Endodermal cell (in vitro differentiated cells): ENCODE results near the gene CELA3B. TPM values are rescaled to one million over a fixed set of nuclear protein-coding genes. Genes with fewer than 3 reads are reported as not detected.

ENCODE experiments used
- DNase-seq: peaks from one replicate; pipeline ENCODE4 v3.0.0-alpha.2; 2017
- H3K27ac ChIP-seq: 2 replicates; pipeline ENCODE4 v1.5.1; 2013; ENCODE audit warnings: mild to moderate bottlenecking, low read depth, low read length, moderate library complexity
- H3K27me3 ChIP-seq: 2 replicates; pipeline ENCODE4 v1.6.1; 2013; ENCODE audit warnings: mild to moderate bottlenecking, low read length, moderate library complexity; ENCODE audit not compliant: insufficient read depth, control insufficient read depth, poor library complexity, severe bottlenecking
- H3K36me3 ChIP-seq: 2 replicates; pipeline ENCODE4 v1.7.0; 2013; ENCODE audit warnings: mild to moderate bottlenecking, low read length, moderate library complexity; ENCODE audit not compliant: control insufficient read depth, insufficient read depth
- H3K4me1 ChIP-seq: one replicate; pipeline ENCODE4 v1.7.0; 2013; ENCODE audit warnings: low read length; ENCODE audit not compliant: control insufficient read depth, insufficient read depth
- H3K4me3 ChIP-seq: 2 replicates; pipeline ENCODE4 v1.5.1; 2013; ENCODE audit warnings: mild to moderate bottlenecking, low read length, moderate library complexity
- H3K9ac ChIP-seq: 2 replicates; pipeline ENCODE4 v1.6.1; 2013; ENCODE audit warnings: mild to moderate bottlenecking, low read length, moderate library complexity; ENCODE audit not compliant: poor library complexity, severe bottlenecking; ENCODE audit errors: extremely low read depth
- H3K9me3 ChIP-seq: 2 replicates; pipeline ENCODE4 v1.6.1; 2013; ENCODE audit warnings: mild to moderate bottlenecking, low read length, moderate library complexity; ENCODE audit not compliant: control insufficient read depth
- H3K27ac Mint-ChIP-seq: 2 replicates; pipeline ENCODE4 v1.8.0; 2020; ENCODE audit warnings: mixed read lengths
- H3K27me3 Mint-ChIP-seq: 2 replicates; pipeline ENCODE4 v1.8.0; 2021; ENCODE audit warnings: mild to moderate bottlenecking, mixed read lengths; ENCODE audit not compliant: insufficient read depth
- H3K36me3 Mint-ChIP-seq: 2 replicates; pipeline ENCODE4 v1.8.0; 2020; ENCODE audit warnings: low read depth, mixed read lengths
- H3K4me1 Mint-ChIP-seq: 2 replicates; pipeline ENCODE4 v1.8.0; 2020; ENCODE audit warnings: mixed read lengths
- H3K4me3 Mint-ChIP-seq: 2 replicates; pipeline ENCODE4 v1.8.0; 2020; ENCODE audit warnings: mild to moderate bottlenecking, moderate library complexity, mixed read lengths
- H3K9me3 Mint-ChIP-seq: 2 replicates; pipeline ENCODE4 v1.8.0; 2020; ENCODE audit warnings: mild to moderate bottlenecking, mixed read lengths
- WGBS, 2 experiments: methylation state at CpG; one replicate each; pipeline versions ENCODE4 v1.1.5 to v1.1.7; 2013; ENCODE audit warnings: missing lambda C conversion rate in 2 of 2, mixed read lengths in 1 of 2; ENCODE audit not compliant: insufficient coverage in 1 of 2, insufficient read length in 1 of 2; 5-methylcytosine and 5-hydroxymethylcytosine counted together
- total RNA-seq, 2 donors: library from RNA; stranded (reverse); fragmentation: NEBNext Ultra II Directional in 1 of 2; extraction: Animal tissue kit (Norgen Biotek cat#: 25700) in 1 of 2; gene quantifications; 2 replicates in 1 of 2; 3 replicates in 1 of 2; pipeline ENCODE4 v1.2.1, GENCODE V29; 2021
- TF ChIP-seq, protein P1 (sequence below): fragments of 200-600 bp; sonication (generic); conservative IDR thresholded peaks from 2 replicates; pipeline ENCODE4 v1.5.0; 2021; ENCODE audit warnings: antibody characterized with exemption, mild to moderate bottlenecking

CELA3B gene
- total RNA-seq, 2 donors from 2014 or later = not detected

DNA sequence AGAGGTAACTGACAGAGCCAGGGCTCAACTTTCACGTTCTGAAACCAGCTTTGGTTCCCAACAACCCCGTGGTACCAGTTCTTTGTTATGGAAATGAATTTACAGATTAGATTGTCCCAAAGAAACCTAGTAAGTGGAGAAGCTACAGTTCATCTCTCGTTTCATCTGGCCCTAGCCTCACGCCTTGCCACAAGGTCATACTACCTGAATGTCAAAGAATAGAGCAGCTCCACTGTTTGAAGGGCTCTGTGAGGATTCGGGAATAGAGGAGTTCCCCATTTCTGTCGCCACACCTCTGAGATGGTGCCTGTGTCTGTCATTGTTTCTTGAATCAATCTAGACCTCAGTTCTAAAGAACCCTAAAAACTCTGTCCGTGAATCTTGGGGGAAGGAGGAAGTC is 60.7 kb downstream of the CELA3B start:
- no peak overlapping the region for H3K27ac ChIP-seq
- H3K4me3 ChIP-seq = no peak overlapping the region
- H3K27me3 ChIP-seq = no peaks in the 10 kb centered on the region
- DNase-seq = no peak
- Mint-ChIP-seq H3K27ac (no peak overlapping the region), H3K36me3 (peaks cover under 1% of the 10 kb centered on the region), H3K4me1 (peaks cover 9% of the 10 kb centered on the region), H3K9me3 (no peaks in the 10 kb centered on the region), H3K4me3 (no peak overlapping the region), H3K27me3 (no peaks in the 10 kb centered on the region)
- H3K4me1 ChIP-seq = no peaks in the 10 kb centered on the region
- TF ChIP-seq, protein P1, sequence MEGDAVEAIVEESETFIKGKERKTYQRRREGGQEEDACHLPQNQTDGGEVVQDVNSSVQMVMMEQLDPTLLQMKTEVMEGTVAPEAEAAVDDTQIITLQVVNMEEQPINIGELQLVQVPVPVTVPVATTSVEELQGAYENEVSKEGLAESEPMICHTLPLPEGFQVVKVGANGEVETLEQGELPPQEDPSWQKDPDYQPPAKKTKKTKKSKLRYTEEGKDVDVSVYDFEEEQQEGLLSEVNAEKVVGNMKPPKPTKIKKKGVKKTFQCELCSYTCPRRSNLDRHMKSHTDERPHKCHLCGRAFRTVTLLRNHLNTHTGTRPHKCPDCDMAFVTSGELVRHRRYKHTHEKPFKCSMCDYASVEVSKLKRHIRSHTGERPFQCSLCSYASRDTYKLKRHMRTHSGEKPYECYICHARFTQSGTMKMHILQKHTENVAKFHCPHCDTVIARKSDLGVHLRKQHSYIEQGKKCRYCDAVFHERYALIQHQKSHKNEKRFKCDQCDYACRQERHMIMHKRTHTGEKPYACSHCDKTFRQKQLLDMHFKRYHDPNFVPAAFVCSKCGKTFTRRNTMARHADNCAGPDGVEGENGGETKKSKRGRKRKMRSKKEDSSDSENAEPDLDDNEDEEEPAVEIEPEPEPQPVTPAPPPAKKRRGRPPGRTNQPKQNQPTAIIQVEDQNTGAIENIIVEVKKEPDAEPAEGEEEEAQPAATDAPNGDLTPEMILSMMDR = no peak
- H3K9me3 ChIP-seq = no peaks in the 10 kb centered on the region
- WGBS, 2 experiments = 68 to 76% methylated on average over 5 to 7 of the region's 7 CpGs
- H3K36me3 ChIP-seq = no peaks in the 10 kb centered on the region
- H3K9ac ChIP-seq = no peak overlapping the region

DNA sequence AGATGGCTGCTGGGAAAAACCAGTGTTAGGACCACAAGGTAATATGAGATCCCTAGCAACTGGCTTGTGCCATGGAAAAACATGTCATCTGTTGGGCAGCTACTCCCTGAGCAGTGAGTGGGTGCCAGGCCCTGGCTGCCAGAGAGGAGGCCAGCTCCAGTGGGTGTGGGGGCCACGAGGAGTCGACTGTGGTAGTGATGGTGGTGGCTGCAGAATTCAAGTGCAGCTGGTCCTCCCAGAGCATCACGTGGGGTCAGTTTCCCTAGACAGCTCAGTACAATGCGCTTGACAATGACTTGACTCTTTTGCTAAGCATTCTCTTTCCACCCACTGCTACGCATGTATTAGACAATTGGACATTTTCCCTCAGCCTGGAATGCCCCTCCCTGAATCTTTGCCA is 61.2 kb downstream of the CELA3B start:
- TF ChIP-seq, protein P1 = no peak
- Histone ChIP-seq H3K9ac (no peak overlapping the region), H3K36me3 (no peaks in the 10 kb centered on the region), H3K9me3 (no peaks in the 10 kb centered on the region), H3K27me3 (no peaks in the 10 kb centered on the region), H3K4me3 (no peak overlapping the region), H3K27ac (no peak overlapping the region), H3K4me1 (no peaks in the 10 kb centered on the region)
- Mint-ChIP-seq H3K36me3 (no peaks in the 10 kb centered on the region), H3K27me3 (no peaks in the 10 kb centered on the region), H3K27ac (no peak overlapping the region), H3K9me3 (no peaks in the 10 kb centered on the region), H3K4me3 (no peak overlapping the region), H3K4me1 (peaks cover 9% of the 10 kb centered on the region)
- 80 to 94% methylated on average over 3 to 5 of the region's 5 CpGs for WGBS, 2 experiments
- DNase-seq = no peak

Other genes with a start within 250 kb of the CELA3B start
- gene USP48, start 193.9 kb upstream of the CELA3B start, total RNA-seq = 10 to 100 TPM; 73.8 to 78.6 TPM
- under 1 TPM; 0.58 to 0.88 TPM for gene LDLRAD2, start 164.8 kb upstream of the CELA3B start, total RNA-seq
- gene HSPG2, start 39.7 kb upstream of the CELA3B start, total RNA-seq = 100 to 1,000 TPM; 222 to 227 TPM
- gene CELA3A, start 24.6 kb downstream of the CELA3B start, total RNA-seq = not detected
- gene CDC42, start 75.7 kb downstream of the CELA3B start, total RNA-seq = 100 to 1,000 TPM; 274 to 283 TPM
- gene WNT4, start 166.1 kb downstream of the CELA3B start, total RNA-seq = under 1 TPM in 1 of 2 donors, not detected in 1; 0.44 TPM